Activated B cell treated with CpG ODN at 0.5 μM for 24 hours (primary cell): ENCODE measurements around the gene KIF3B. TPM values are rescaled to one million over a fixed set of nuclear protein-coding genes. Genes with fewer than 3 reads are reported as not detected.
"Not testable (repeated sequence)": the region's sequence is repeated elsewhere in the genome, so short reads cannot be mapped to it uniquely, and the experiment has no call there.

ENCODE experiments used
- ATAC-seq: fragments of 200-7000 bp; cut with Tn5 transposase; one replicate; pipeline ENCODE4 v1.10.0; 2021; ENCODE audit warnings: low read depth, mild to moderate bottlenecking, moderate library complexity
- CTCF ChIA-PET: fragments of 350-600 bp; sonication (Branson Sonifier 250); formaldehyde crosslinking; loops from one replicate; lab custom pipeline; 2021; ENCODE audit warnings: antibody characterized with exemption; lab: Charles Lee
- POLR2A ChIA-PET: fragments of 350-600 bp; sonication (Branson Sonifier 250); formaldehyde crosslinking; loops from one replicate; lab custom pipeline; 2021; ENCODE audit warnings: antibody characterized with exemption; lab: Charles Lee
- DNase-seq: peaks from one replicate; pipeline ENCODE4 v3.0.0; 2022
- H3K27ac Mint-ChIP-seq: one replicate; pipeline ENCODE4 v1.8.0; 2020; ENCODE audit warnings: mixed read lengths
- H3K27me3 Mint-ChIP-seq: one replicate; pipeline ENCODE4 v1.8.0; 2021; ENCODE audit warnings: mixed read lengths
- H3K36me3 Mint-ChIP-seq: one replicate; pipeline ENCODE4 v1.8.0; 2021; ENCODE audit warnings: low read depth, mixed read lengths
- H3K4me1 Mint-ChIP-seq: one replicate; pipeline ENCODE4 v1.8.0; 2021; ENCODE audit warnings: mixed read lengths
- H3K4me3 Mint-ChIP-seq: one replicate; pipeline ENCODE4 v1.8.0; 2020; ENCODE audit warnings: mild to moderate bottlenecking, mixed read lengths
- H3K9me3 Mint-ChIP-seq: one replicate; pipeline ENCODE4 v1.8.0; 2020; ENCODE audit warnings: mixed read lengths
- CTCF ChIP-seq: fragments of 200-600 bp; IDR thresholded peaks from one replicate; pipeline ENCODE4 v1.8.0; 2022; ENCODE audit warnings: antibody characterized with exemption, mild to moderate bottlenecking
- intact Hi-C: fragments of 100-400 bp; cut with micrococcal nuclease; formaldehyde crosslinking; loops from one replicate; pipeline ENCODE4 v1.15.1; 2024
- total RNA-seq: library from RNA; stranded (reverse); gene quantifications from 2 replicates; pipeline ENCODE4 v1.2.3, GENCODE V29; 2022

KIF3B gene
- total RNA-seq, 1 donor from 2014 or later: 28.4 TPM

- ChIA-PET CTCF (no interaction called here), POLR2A (interaction anchor here (0.6 to 1.1 kb wide), 5 partner anchors 13 to 368 kb away, joined by 3 to 7 read pairs (median 4); partner anchors contain the start of gene ASXL1)
- Mint-ChIP-seq H3K9me3 (no peaks in the 10 kb centered on the region), H3K27me3 (no peaks in the 10 kb centered on the region), H3K4me3 (no peak overlapping the region), H3K4me1 (peaks cover 35% of the 10 kb centered on the region), H3K27ac (no peak overlapping the region), H3K36me3 (peaks cover 59% of the 10 kb centered on the region)
- ATAC-seq (no peak), DNase-seq (no peak)
- intact Hi-C loops: no loop called here
- TF ChIP-seq CTCF: no peak
Observed at GRCh38 chr20:32370897-32371296, 93.4 kb downstream of the KIF3B start.

GRCh38 chr20:32378461-32378860 is 101.0 kb downstream of the KIF3B start:
- ChIA-PET POLR2A (interaction anchor here (1.0 kb wide), 1 partner anchor 41 kb away, joined by 3 read pairs; no protein-coding TSS in a partner anchor), CTCF (no interaction called here)
- ATAC-seq: no peak
- peaks cover under 1% of the 10 kb centered on the region for H3K4me1 Mint-ChIP-seq
- no peaks in the 10 kb centered on the region for H3K9me3 Mint-ChIP-seq
- H3K4me3 Mint-ChIP-seq: no peak overlapping the region
- intact Hi-C loops: no loop called here
- H3K27me3 Mint-ChIP-seq: no peaks in the 10 kb centered on the region
- no peak for TF ChIP-seq CTCF
- no peak for DNase-seq
- peaks cover 45% of the 10 kb centered on the region for H3K36me3 Mint-ChIP-seq
- no peak overlapping the region for H3K27ac Mint-ChIP-seq

- H3K27me3 Mint-ChIP-seq, H3K9me3 Mint-ChIP-seq, DNase-seq, ATAC-seq, intact Hi-C loops, H3K27ac Mint-ChIP-seq, POLR2A ChIA-PET, CTCF ChIA-PET, H3K4me3 Mint-ChIP-seq: not testable (repeated sequence)
- H3K36me3 Mint-ChIP-seq: peaks cover 54% of the 10 kb centered on the region
- H3K4me1 Mint-ChIP-seq: peaks cover 11% of the 10 kb centered on the region
Observed at GRCh38 chr20:32380037-32380436, 102.6 kb downstream of the KIF3B start.

GRCh38 chr20:32380745-32381144 is 103.3 kb downstream of the KIF3B start:
- DNase-seq (no peak), ATAC-seq (no peak)
- H3K27me3 Mint-ChIP-seq: no peaks in the 10 kb centered on the region
- intact Hi-C loops: no loop called here
- H3K4me3 Mint-ChIP-seq: no peak overlapping the region
- H3K4me1 Mint-ChIP-seq: peaks cover 16% of the 10 kb centered on the region
- H3K27ac Mint-ChIP-seq: no peak overlapping the region
- ChIA-PET POLR2A (no interaction called here), CTCF (interaction anchor here (0.7 kb wide), 1 partner anchor 10 kb away, joined by 3 read pairs; no protein-coding TSS in a partner anchor)
- H3K9me3 Mint-ChIP-seq: no peaks in the 10 kb centered on the region
- H3K36me3 Mint-ChIP-seq: peaks cover 56% of the 10 kb centered on the region
- no peak for TF ChIP-seq CTCF

- CTCF ChIA-PET: no interaction called here
- intact Hi-C loops: no loop called here
- H3K9me3 Mint-ChIP-seq: no peaks in the 10 kb centered on the region
- peaks cover 61% of the 10 kb centered on the region for H3K36me3 Mint-ChIP-seq
- peaks cover 29% of the 10 kb centered on the region for H3K4me1 Mint-ChIP-seq
- no peak overlapping the region for H3K27ac Mint-ChIP-seq
- no peak for ATAC-seq
- no peak for DNase-seq
- POLR2A ChIA-PET: interaction anchor here (0.6 to 0.8 kb wide), 2 partner anchors 97 to 115 kb away, joined by 7 to 13 read pairs; no protein-coding TSS in a partner anchor
- H3K27me3 Mint-ChIP-seq: no peaks in the 10 kb centered on the region
- no peak for TF ChIP-seq CTCF
- H3K4me3 Mint-ChIP-seq: no peak overlapping the region
Observed at GRCh38 chr20:32382102-32382950, 104.9 kb downstream of the KIF3B start.

- DNase-seq, intact Hi-C loops, CTCF ChIA-PET, H3K27me3 Mint-ChIP-seq, H3K9me3 Mint-ChIP-seq, H3K27ac Mint-ChIP-seq, POLR2A ChIA-PET, H3K4me3 Mint-ChIP-seq, ATAC-seq: not testable (repeated sequence)
- H3K36me3 Mint-ChIP-seq: peaks cover 61% of the 10 kb centered on the region
- peaks cover 34% of the 10 kb centered on the region for H3K4me1 Mint-ChIP-seq
Observed at GRCh38 chr20:32383441-32383840, 106.0 kb downstream of the KIF3B start.
